Small intestine (tissue), 7 donors: ENCODE measurements around the gene SNCB. TPM values are rescaled to one million over a fixed set of nuclear protein-coding genes. Genes with fewer than 3 reads are reported as not detected.
"Not testable (repeated sequence)": the region's sequence is repeated elsewhere in the genome, so short reads cannot be mapped to it uniquely, and the experiment has no call there.

ENCODE experiments used
- DNase-seq, 2 donors: peaks; one replicate each; pipeline versions ENCODE4 v3.0.0 to v3.0.0-alpha.2; 2013
- FAIRE-seq: peaks from 2 replicates; lab custom pipeline; 2012; peaks lifted over from hg19 to GRCh38; lab: Jason Lieb, UNC
- H3K27ac ChIP-seq, 3 donors: one replicate each; pipeline ENCODE4 v1.5.1; 2013; ENCODE audit warnings: low read length in 2 of 3, mild to moderate bottlenecking in 2 of 3, control low read depth in 1 of 3, inconsistent platforms in 1 of 3, low read depth in 1 of 3, moderate library complexity in 1 of 3
- H3K27me3 ChIP-seq, 3 donors: one replicate each; pipeline ENCODE4 v1.6.1; 2013; ENCODE audit warnings: low read length in 3 of 3, inconsistent platforms in 1 of 3; ENCODE audit not compliant: control insufficient read depth in 3 of 3, insufficient read depth in 3 of 3
- H3K36me3 ChIP-seq, 3 donors: one replicate each; pipeline ENCODE4 v1.6.1; 2013; ENCODE audit warnings: low read length in 3 of 3, inconsistent platforms in 1 of 3, low read depth in 1 of 3, mild to moderate bottlenecking in 1 of 3, moderate library complexity in 1 of 3; ENCODE audit not compliant: control insufficient read depth in 3 of 3, insufficient read depth in 2 of 3
- H3K4me1 ChIP-seq, 3 donors: one replicate each; pipeline ENCODE4 v1.6.1; 2013; ENCODE audit warnings: low read length in 2 of 3, inconsistent platforms in 1 of 3, low read depth in 1 of 3, mild to moderate bottlenecking in 1 of 3, moderate library complexity in 1 of 3; ENCODE audit not compliant: control insufficient read depth in 3 of 3, insufficient read depth in 2 of 3
- H3K4me3 ChIP-seq, 3 donors: one replicate each; pipeline ENCODE4 v1.5.1; 2013; ENCODE audit warnings: low read length in 3 of 3, control low read depth in 1 of 3, inconsistent platforms in 1 of 3, low read depth in 1 of 3, mild to moderate bottlenecking in 1 of 3, moderate library complexity in 1 of 3
- H3K9me3 ChIP-seq, 2 donors: one replicate each; pipeline ENCODE4 v1.6.1; 2013; ENCODE audit warnings: low read depth in 1 of 2, low read length in 1 of 2; ENCODE audit not compliant: control insufficient read depth in 2 of 2, insufficient read depth in 1 of 2
- WGBS, 3 donors: extraction: QIAGEN DNeasy Blood & Tissue Kit; methylation state at CpG; one replicate each; pipeline ENCODE4 v1.1.7; 2013; 5-methylcytosine and 5-hydroxymethylcytosine counted together
- polyA plus RNA-seq, 4 donors: library from polyadenylated mRNA; stranded (reverse) in 3 of 4; unstranded in 1 of 4; fragments of 200-250 nt in 3 of 4; fragments of 120-200 nt in 1 of 4; gene quantifications; one replicate each; pipeline versions ENCODE4 v1.2.1 to v1.2.3, GENCODE V29; 2013
- donor health status: healthy with polysubstance abuse.
- donor health status: control.
- donor health status: control.
- donor health status: Bipolar disorder and iron deficiency.
- donor health status: healthy.

Gene SNCB
- polyA plus RNA-seq, 4 donors, result 0.16 to 0.73 TPM; not detected in 2

DNA sequence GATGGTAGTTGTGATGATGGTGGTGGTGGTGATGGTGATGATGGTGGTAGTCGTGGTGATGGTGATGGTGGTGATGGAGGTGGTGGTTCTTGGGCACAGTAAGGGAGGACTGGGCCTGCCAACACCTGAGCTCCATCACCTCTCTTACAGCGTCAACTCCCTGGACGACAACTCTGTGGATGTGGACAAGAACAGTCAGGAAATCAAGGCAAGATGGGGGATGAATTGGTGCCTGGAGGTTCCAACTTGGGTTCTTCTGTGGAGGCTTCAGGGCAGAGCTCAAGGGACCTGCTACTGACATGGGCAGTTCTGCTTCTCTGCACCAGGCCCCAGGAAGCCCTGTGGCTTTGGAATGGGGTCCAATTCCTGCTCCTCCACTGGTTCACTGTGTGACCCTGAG is 37.8 kb downstream of the SNCB start:
- Histone ChIP-seq H3K27ac (no peak overlapping the region), H3K9me3 (peaks cover 0 to 7% of the 10 kb centered on the region in 2 donors), H3K36me3 (peaks cover 0 to 64% (median 13%) of the 10 kb centered on the region in 3 donors), H3K4me3 (no peak overlapping the region), H3K4me1 (peaks cover 0 to 3% (median 2%) of the 10 kb centered on the region in 3 donors), H3K27me3 (peaks cover 0 to 4% (median under 1%) of the 10 kb centered on the region in 3 donors)
- no peak for DNase-seq
- 95 to 100% (median 100%) methylated on average over 3 of the region's 3 CpGs for WGBS, 3 donors
- FAIRE-seq, result no peak

DNA sequence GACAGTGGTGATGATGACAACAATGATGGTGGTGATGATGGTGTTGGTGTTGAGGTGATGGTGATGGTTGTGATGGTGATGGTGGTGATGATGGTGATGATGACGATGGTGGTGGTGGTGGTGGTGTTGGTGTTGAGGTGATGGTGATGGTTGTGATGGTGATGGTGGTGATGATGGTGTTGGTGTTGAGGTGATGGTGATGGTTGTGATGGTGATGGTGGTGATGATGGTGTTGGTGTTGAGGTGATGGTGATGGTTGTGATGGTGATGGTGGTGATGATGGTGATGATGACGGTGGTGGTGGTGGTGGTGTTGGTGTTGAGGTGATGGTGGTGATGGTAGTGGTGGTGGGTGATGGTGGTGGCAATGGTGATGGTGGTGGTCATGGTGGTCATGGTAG is 38.7 kb downstream of the SNCB start:
- not testable (repeated sequence) for H3K27ac ChIP-seq, H3K4me3 ChIP-seq, H3K4me1 ChIP-seq, H3K9me3 ChIP-seq, DNase-seq, H3K27me3 ChIP-seq
- peaks cover 0 to 69% (median 13%) of the 10 kb centered on the region in 3 donors for H3K36me3 ChIP-seq
- peak; percentile 99 for FAIRE-seq
- WGBS, 3 donors, result 60 to 77% (median 71%) methylated on average over 1 to 2 of the region's 2 CpGs

DNA sequence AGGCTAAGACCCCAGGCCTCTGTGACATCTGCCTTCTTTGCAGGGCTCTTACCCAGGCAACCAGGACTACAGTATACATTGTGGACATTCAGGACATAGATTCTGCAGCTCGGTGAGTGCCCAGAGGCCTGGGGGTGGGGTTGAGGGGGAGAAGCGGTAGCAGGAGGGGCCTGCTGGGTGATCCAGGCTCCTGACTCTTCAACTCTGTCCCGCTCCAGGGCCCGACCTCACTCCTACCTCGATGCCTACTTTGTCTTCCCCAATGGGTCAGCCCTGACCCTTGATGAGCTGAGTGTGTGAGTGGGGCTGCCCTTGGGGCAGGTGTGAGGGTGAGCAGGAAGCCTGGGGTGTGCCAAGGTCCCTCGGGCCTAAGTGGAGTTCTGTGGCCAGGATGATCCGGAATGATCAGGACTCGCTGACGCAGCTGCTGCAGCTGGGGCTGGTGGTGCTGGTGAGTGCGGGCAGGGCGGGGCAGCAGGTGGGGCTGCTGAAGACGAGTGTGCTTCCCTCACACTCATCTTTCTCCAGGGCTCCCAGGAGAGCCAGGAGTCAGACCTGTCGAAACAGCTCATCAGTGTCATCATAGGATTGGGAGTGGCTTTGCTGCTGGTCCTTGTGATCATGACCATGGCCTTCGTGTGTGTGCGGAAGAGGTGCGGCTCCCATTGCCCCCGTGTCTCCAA is 40.2 kb downstream of the SNCB start:
- WGBS, 3 donors, result 83 to 88% (median 87%) methylated on average over 15 to 17 of the region's 17 CpGs
- Histone ChIP-seq H3K4me1 (no peaks in the 10 kb centered on the region), H3K27me3 (peaks cover 0 to 1% (median 0%) of the 10 kb centered on the region in 3 donors), H3K4me3 (no peak overlapping the region), H3K9me3 (peaks cover 0 to 17% of the 10 kb centered on the region in 2 donors), H3K36me3 (peaks cover 0 to 72% (median 19%) of the 10 kb centered on the region in 3 donors), H3K27ac (no peak overlapping the region)
- FAIRE-seq (no peak), DNase-seq (no peak)

DNA sequence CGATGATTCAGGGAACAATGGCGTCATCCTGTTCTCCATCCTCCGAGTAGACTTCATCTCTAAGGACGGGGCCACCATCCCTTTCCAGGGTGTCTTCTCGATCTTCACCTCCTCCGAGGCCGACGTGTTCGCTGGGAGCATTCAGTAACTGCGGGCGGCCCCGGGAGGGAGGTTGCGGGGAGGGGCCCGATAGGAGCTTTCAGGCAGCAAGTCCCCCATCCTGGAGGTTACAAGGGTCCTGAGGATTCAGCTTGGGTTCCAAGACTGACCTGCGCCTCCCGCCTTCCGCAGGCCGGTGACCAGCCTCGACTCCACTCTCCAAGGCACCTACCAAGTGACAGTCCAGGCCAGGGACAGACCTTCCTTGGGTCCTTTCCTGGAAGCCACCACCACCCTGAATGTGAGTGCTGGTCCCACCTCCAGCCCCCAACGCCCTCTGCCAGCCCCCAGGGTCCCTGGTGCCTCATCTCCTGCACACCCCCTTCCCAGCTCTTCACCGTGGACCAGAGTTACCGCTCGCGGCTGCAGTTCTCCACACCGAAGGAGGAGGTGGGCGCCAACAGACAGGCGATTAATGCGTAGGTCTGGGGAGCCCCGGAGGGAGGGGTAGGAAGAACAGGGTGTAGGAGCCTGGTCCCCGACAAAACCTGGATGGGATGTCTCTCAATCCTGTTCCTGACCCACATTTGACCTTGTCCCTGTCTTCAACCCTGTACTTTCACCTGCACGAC is 41.1 kb downstream of the SNCB start:
- Histone ChIP-seq H3K27ac (no peak overlapping the region), H3K36me3 (peaks cover 0 to 75% (median 28%) of the 10 kb centered on the region in 3 donors), H3K4me3 (no peak overlapping the region), H3K9me3 (peaks cover 0 to 26% of the 10 kb centered on the region in 2 donors), H3K27me3 (no peaks in the 10 kb centered on the region), H3K4me1 (no peaks in the 10 kb centered on the region)
- 87 to 95% (median 93%) methylated on average over 31 of the region's 31 CpGs for WGBS, 3 donors
- DNase-seq, result no peak
- FAIRE-seq, result no peak

DNA sequence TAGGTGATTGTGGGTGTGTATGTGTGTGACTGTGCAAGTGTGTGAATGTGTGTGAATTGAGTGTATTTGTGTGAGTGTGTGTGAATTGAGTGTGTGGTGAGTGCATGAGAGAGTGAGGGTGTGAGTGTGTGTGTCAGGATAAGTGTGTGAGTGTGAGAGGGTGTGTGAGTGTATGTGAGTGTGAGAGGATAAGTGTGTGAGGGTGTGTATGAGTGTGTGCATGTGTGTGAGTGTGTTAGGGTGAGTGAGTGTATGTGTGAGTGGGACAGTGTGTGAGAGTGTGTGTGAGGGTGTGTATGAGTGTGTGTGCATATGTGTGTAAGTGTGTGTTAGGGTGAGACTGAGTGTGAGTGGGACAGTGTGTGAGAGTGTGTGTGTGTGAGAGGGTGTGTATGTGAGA is 42.0 kb downstream of the SNCB start:
- H3K27ac ChIP-seq, result no peak overlapping the region
- no peaks in the 10 kb centered on the region for H3K27me3 ChIP-seq
- FAIRE-seq (no peak), DNase-seq (no peak)
- peaks cover 0 to 36% of the 10 kb centered on the region in 2 donors for H3K9me3 ChIP-seq
- peaks cover 0 to 75% (median 34%) of the 10 kb centered on the region in 3 donors for H3K36me3 ChIP-seq
- no peaks in the 10 kb centered on the region for H3K4me1 ChIP-seq
- H3K4me3 ChIP-seq, result no peak overlapping the region

DNA sequence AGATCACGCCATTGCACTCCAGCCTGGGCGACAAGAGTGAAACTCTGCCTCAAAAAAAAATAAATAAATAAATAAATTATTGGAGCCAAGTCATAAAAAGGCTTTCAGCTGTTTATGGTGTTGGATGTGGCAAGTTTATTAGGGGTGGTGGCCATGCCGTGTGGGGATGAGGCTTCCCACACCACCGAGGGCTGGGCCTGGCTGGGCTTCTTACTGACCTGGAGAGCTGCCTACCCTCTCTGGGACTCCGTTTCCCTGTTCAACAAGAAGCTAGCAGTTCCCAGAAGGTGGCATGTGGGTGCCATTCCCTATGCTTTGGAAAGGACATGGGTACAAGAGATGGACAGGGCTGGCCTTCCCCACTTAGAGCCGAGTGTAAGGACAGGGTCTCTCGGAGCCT is 42.9 kb downstream of the SNCB start:
- FAIRE-seq (no peak), DNase-seq (no peak)
- Histone ChIP-seq H3K27me3 (no peaks in the 10 kb centered on the region), H3K4me3 (no peak overlapping the region), H3K4me1 (no peaks in the 10 kb centered on the region), H3K36me3 (peaks cover 0 to 77% (median 41%) of the 10 kb centered on the region in 3 donors), H3K27ac (no peak overlapping the region), H3K9me3 (peaks cover 0 to 36% of the 10 kb centered on the region in 2 donors)
- 78 to 86% (median 79%) methylated on average over 7 of the region's 7 CpGs for WGBS, 3 donors

DNA sequence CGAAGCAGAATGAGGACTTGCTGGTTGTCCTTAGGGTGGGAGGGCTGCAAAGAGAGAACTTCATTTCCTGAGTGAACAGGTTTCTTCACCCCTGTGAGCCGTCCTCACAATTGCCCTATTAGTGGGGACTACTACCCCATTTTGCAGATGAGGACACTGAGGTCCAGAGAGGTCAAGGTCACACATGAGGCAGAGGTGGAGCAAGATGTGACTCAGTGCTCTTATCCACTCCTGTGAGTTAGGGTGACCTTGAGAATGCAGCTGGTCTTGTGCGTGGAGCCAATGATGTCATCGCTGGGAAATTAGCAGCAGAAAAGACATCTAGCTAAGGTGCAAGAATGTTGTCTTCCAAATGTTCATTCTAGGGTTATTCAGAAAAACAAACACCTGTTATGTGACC is 47.3 kb downstream of the SNCB start:
- H3K36me3 ChIP-seq, result peaks cover 0 to 88% (median 46%) of the 10 kb centered on the region in 3 donors
- WGBS, 3 donors, result 79 to 91% (median 86%) methylated on average over 4 of the region's 4 CpGs

DNA sequence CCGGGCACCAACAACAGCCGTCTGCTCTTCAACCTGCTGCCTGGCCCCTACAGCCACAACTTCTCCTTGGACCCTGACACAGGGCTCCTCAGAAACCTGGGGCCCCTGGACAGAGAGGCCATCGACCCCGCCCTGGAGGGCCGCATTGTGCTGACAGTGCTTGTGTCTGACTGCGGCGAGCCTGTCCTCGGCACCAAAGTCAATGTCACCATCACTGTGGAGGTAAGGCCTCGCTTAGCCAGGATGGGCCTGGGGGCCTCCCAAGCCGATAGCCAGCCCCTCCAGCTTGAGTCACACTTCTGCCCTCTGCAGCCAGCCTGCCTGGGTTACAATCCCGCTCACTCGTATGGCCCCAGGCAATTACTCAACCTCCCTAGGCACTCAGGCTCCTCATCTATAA is 49.0 kb downstream of the SNCB start:
- Histone ChIP-seq H3K4me1 (no peaks in the 10 kb centered on the region), H3K36me3 (peaks cover 0 to 93% (median 51%) of the 10 kb centered on the region in 3 donors), H3K27me3 (no peaks in the 10 kb centered on the region), H3K27ac (peak overlapping the region in 1 of 3 donors; percentile 77), H3K9me3 (peaks cover 0 to 29% of the 10 kb centered on the region in 2 donors), H3K4me3 (no peak overlapping the region)
- 91 to 94% (median 91%) methylated on average over 10 to 12 of the region's 12 CpGs for WGBS, 3 donors
- FAIRE-seq, result no peak
- DNase-seq, result peak in 1 of 2 donors; percentile 73

More for the DNA sequence above, 47.3 kb downstream of the SNCB start:
- H3K27ac ChIP-seq, result no peak overlapping the region
- H3K9me3 ChIP-seq, result peaks cover 0 to 29% of the 10 kb centered on the region in 2 donors
- no peak for DNase-seq
- no peak for FAIRE-seq
- H3K4me3 ChIP-seq, result no peak overlapping the region
- no peaks in the 10 kb centered on the region for H3K27me3 ChIP-seq
- no peaks in the 10 kb centered on the region for H3K4me1 ChIP-seq
